HEK293 (cell line): ENCODE data around the gene GALNT2.

Source experiments
- BCL11B ChIP-seq: fragments of 450-650 bp; formaldehyde crosslinking; IDR thresholded peaks from 2 replicates; pipeline ENCODE4 v1.5.1; 2016; ENCODE audit warnings: low read depth, missing biosample characterization, missing genetic modification characterization
- ELK4 ChIP-seq: IDR thresholded peaks from 2 replicates; pipeline ENCODE4 v1.6.1; 2011; ENCODE audit warnings: mild to moderate bottlenecking, low read depth, low read length, borderline replicate concordance
- HIC1 ChIP-seq: fragments of 450-650 bp; formaldehyde crosslinking; IDR thresholded peaks from 2 replicates; pipeline ENCODE4 v1.5.1; 2016; ENCODE audit warnings: missing biosample characterization, missing genetic modification characterization
- KLF10 ChIP-seq: fragments of 450-650 bp; IDR thresholded peaks from 2 replicates; pipeline ENCODE4 v1.5.1; 2018; ENCODE audit warnings: missing biosample characterization, mild to moderate bottlenecking, missing genetic modification characterization
- KLF17 ChIP-seq: fragments of 450-650 bp; formaldehyde crosslinking; IDR thresholded peaks from 2 replicates; pipeline ENCODE4 v1.5.1; 2016; ENCODE audit warnings: missing biosample characterization, missing genetic modification characterization
- OSR2 ChIP-seq: fragments of 450-650 bp; formaldehyde crosslinking; IDR thresholded peaks from 2 replicates; pipeline ENCODE4 v1.5.1; 2016; ENCODE audit warnings: missing biosample characterization, missing genetic modification characterization
- SALL2 ChIP-seq: fragments of 450-650 bp; formaldehyde crosslinking; IDR thresholded peaks from 2 replicates; pipeline ENCODE4 v1.5.0; 2017; ENCODE audit warnings: missing biosample characterization, mild to moderate bottlenecking, missing genetic modification characterization, borderline replicate concordance
- YY2 ChIP-seq: fragments of 450-650 bp; formaldehyde crosslinking; IDR thresholded peaks from 2 replicates; pipeline ENCODE4 v1.5.1; 2016; ENCODE audit warnings: missing biosample characterization, missing genetic modification characterization
- ZBTB44 ChIP-seq: fragments of 450-650 bp; IDR thresholded peaks from 2 replicates; pipeline ENCODE4 v1.5.1; 2018; ENCODE audit warnings: missing biosample characterization, mild to moderate bottlenecking, missing genetic modification characterization
- ZEB2 ChIP-seq: fragments of 450-650 bp; formaldehyde crosslinking; IDR thresholded peaks from 2 replicates; pipeline ENCODE4 v1.5.1; 2016; ENCODE audit warnings: missing biosample characterization, missing genetic modification characterization
- ZFHX2 ChIP-seq: fragments of 450-650 bp; formaldehyde crosslinking; conservative IDR thresholded peaks from 2 replicates; pipeline ENCODE4 v1.5.1; 2016; ENCODE audit warnings: missing biosample characterization, missing genetic modification characterization
- ZNF112 ChIP-seq: fragments of 450-650 bp; formaldehyde crosslinking; IDR thresholded peaks from 2 replicates; pipeline ENCODE4 v1.5.0; 2017; ENCODE audit warnings: missing biosample characterization, missing genetic modification characterization
- ZNF140 ChIP-seq: fragments of 450-650 bp; formaldehyde crosslinking; IDR thresholded peaks from 2 replicates; pipeline ENCODE4 v1.5.1; 2016; ENCODE audit warnings: missing biosample characterization, missing genetic modification characterization
- ZNF280C ChIP-seq: fragments of 450-650 bp; formaldehyde crosslinking; IDR thresholded peaks from 2 replicates; pipeline ENCODE4 v1.5.1; 2016; ENCODE audit warnings: missing biosample characterization, missing genetic modification characterization
- ZNF280D ChIP-seq: fragments of 450-650 bp; formaldehyde crosslinking; IDR thresholded peaks from 2 replicates; pipeline ENCODE4 v1.5.1; 2016; ENCODE audit warnings: missing biosample characterization, missing genetic modification characterization
- ZNF391 ChIP-seq: fragments of 450-650 bp; formaldehyde crosslinking; IDR thresholded peaks from 2 replicates; pipeline ENCODE4 v1.5.1; 2016; ENCODE audit warnings: low read depth, missing biosample characterization, missing genetic modification characterization, borderline replicate concordance
- ZNF394 ChIP-seq: fragments of 450-650 bp; formaldehyde crosslinking; IDR thresholded peaks from 2 replicates; pipeline ENCODE4 v1.5.1; 2016; ENCODE audit warnings: missing biosample characterization, missing genetic modification characterization, mild to moderate bottlenecking, moderate library complexity, borderline replicate concordance
- ZNF416 ChIP-seq: fragments of 450-650 bp; formaldehyde crosslinking; IDR thresholded peaks from 2 replicates; pipeline ENCODE4 v1.5.1; 2016; ENCODE audit warnings: missing biosample characterization, missing genetic modification characterization
- ZNF48 ChIP-seq: fragments of 450-650 bp; formaldehyde crosslinking; IDR thresholded peaks from 2 replicates; pipeline ENCODE4 v1.5.1; 2016; ENCODE audit warnings: missing biosample characterization, missing genetic modification characterization
- ZNF514 ChIP-seq: fragments of 450-650 bp; formaldehyde crosslinking; IDR thresholded peaks from 2 replicates; pipeline ENCODE4 v1.5.1; 2016; ENCODE audit warnings: missing biosample characterization, missing genetic modification characterization
- ZNF530 ChIP-seq: fragments of 450-650 bp; formaldehyde crosslinking; IDR thresholded peaks from 2 replicates; pipeline ENCODE4 v1.5.1; 2016; ENCODE audit warnings: low read depth, missing biosample characterization, missing genetic modification characterization
- ZNF555 ChIP-seq: fragments of 450-650 bp; formaldehyde crosslinking; conservative IDR thresholded peaks from 2 replicates; pipeline ENCODE4 v1.5.1; 2017; ENCODE audit warnings: missing biosample characterization, mild to moderate bottlenecking, missing genetic modification characterization, inconsistent platforms
- ZNF600 ChIP-seq: fragments of 450-650 bp; formaldehyde crosslinking; IDR thresholded peaks from 2 replicates; pipeline ENCODE4 v1.5.1; 2016; ENCODE audit warnings: missing biosample characterization, missing genetic modification characterization
- ZNF664 ChIP-seq: fragments of 450-650 bp; formaldehyde crosslinking; IDR thresholded peaks from 2 replicates; pipeline ENCODE4 v1.5.1; 2016; ENCODE audit warnings: missing biosample characterization, missing genetic modification characterization
- ZNF704 ChIP-seq: fragments of 450-650 bp; formaldehyde crosslinking; IDR thresholded peaks from 2 replicates; pipeline ENCODE4 v1.5.1; 2016; ENCODE audit warnings: missing biosample characterization, missing genetic modification characterization
- ZSCAN16 ChIP-seq: fragments of 450-650 bp; formaldehyde crosslinking; IDR thresholded peaks from 2 replicates; pipeline ENCODE4 v1.5.1; 2016; ENCODE audit warnings: missing biosample characterization, missing genetic modification characterization

Gene GALNT2

GRCh38 chr1:230066466-230067404 lies at the start of gene GALNT2 (continued):
- TF ChIP-seq ELK4 (no peak), KLF17 (tag by site-specific recombination) (0 out of 2 replicates have a peak, but pooled peaks have one; percentile 34), ZNF48 (tag by site-specific recombination) (no peak), BCL11B (tag by site-specific recombination) (no peak), ZNF394 (tag by site-specific recombination) (no peak), KLF10 (tag by site-specific recombination) (peak; percentile 36), ZNF664 (tag by site-specific recombination) (0 out of 2 replicates have a peak, but pooled peaks have one; percentile 6), ZNF140 (tag by site-specific recombination) (no peak), ZNF600 (tag by site-specific recombination) (0 out of 2 replicates have a peak, but pooled peaks have one; percentile 6), ZNF530 (tag by site-specific recombination) (no peak), HIC1 (no peak), ZNF280C (tag by site-specific recombination) (no peak), ZNF391 (tag by site-specific recombination) (no peak), ZNF416 (tag by site-specific recombination) (no peak), ZFHX2 (tag by site-specific recombination) (peak; percentile 92), SALL2 (tag by site-specific recombination) (no peak), ZNF704 (no peak), ZEB2 (tag by site-specific recombination) (peak; percentile 66), ZNF514 (tag by site-specific recombination) (no peak), OSR2 (tag by site-specific recombination) (no peak; the same call in 1 of the 2 replicates), ZNF280D (tag by site-specific recombination) (no peak), YY2 (tag by site-specific recombination) (no peak), ZNF112 (tag by site-specific recombination) (no peak), ZNF555 (tag by site-specific recombination) (no peak), ZSCAN16 (tag by site-specific recombination) (no peak), ZBTB44 (tag by site-specific recombination) (peak; percentile 40)
